RPMI7951 (cell line): ENCODE results near the gene GNAQ. TPM values are rescaled to one million over a fixed set of nuclear protein-coding genes. Genes with fewer than 3 reads are reported as not detected.
A peak's percentile ranks its signal among the peaks of the same experiment; 100 is the strongest.
"Not testable (repeated sequence)": the region's sequence is repeated elsewhere in the genome, so short reads cannot be mapped to it uniquely, and the experiment has no call there.

Experiments used
- DNase-seq: peaks from one replicate; pipeline ENCODE4 v3.0.0-alpha.2; 2012; ENCODE audit warnings: low read depth
- total RNA-seq: library from RNA; depleted of rRNA; stranded (reverse); fragments of >200 nt; shearing (Covaris generic); gene quantifications from 2 replicates; pipeline ENCODE4 v1.2.3, GENCODE V29; 2014

The GNAQ gene
- total RNA-seq, 1 experiment from 2014 or later, result 20.8 TPM

DNA sequence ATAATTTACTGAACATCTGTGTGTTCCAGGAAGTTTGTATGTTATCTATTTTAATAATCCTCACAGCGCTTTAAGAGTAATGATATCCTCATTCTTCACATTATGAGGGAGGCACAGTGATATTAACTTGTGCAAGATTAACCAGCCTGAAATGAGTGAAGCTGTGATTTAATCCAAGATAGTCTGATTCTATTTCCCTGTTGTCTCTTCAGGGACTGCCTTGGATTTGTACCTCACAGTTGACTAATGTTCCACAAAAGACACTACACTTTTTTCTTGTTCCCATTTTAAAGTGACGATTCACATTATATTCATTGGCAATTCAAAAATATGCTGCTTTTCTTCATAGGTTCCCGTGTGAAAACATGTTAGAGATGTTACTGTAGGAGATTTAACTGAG lies 258.2 kb downstream of the GNAQ start:
- no peak for DNase-seq

DNA sequence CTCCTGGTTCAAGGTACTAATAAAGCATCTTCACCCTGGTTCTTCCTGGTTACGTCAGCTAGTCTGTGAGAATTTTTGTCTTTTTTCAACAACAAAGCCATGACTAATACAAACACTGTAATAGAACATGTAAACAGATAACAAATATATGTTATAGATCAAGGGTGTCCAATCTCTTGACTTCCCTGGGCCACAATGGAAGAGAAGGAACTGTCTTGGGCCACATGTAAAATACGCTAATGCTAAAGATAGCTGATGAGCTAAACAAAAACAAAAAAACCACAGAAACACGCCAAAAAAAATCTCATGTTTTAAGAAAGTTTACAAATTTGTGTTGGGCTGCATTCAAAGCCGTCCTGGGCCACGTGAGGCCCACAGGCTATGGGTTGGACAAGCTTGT lies 259.0 kb downstream of the GNAQ start:
- no peak for DNase-seq

DNA sequence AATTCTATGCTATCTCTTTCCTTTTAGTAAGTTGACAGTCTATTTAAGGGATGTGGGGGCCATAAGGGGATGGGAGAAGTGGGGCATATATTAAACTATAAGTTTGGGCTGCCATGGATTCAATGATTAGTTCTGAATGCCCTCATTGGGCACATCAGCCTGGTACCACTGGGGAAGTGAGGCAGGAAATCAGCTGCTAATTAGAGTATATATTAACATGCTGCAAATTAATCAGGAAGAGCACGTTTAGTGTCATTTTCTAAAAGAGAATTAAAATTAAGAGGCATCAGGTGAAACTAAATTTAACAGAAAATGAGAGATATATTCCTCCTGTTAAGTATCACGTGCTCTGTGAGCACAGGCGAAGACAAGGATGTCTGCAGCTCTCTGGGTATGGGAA lies 260.4 kb downstream of the GNAQ start:
- DNase-seq, result no peak

DNA sequence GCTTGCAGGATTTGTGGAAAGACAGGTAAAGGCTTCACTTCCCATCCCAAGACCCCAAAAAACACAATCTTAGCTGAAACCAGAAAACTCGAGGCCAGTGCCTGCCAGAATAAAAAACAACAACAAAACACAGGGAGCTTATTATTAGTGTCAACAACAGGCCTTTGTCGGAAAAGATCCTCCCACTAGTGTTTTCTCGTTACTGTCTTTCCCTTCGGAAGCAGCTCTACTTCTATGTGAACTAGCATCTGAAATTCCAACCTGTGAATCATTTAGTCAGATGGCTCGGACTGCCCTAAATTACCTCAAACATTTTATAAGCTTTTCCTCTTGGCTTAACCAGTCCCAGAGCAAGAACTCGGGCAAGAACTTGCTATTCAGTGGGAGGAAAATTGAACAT lies 261.3 kb downstream of the GNAQ start:
- no peak for DNase-seq

DNA sequence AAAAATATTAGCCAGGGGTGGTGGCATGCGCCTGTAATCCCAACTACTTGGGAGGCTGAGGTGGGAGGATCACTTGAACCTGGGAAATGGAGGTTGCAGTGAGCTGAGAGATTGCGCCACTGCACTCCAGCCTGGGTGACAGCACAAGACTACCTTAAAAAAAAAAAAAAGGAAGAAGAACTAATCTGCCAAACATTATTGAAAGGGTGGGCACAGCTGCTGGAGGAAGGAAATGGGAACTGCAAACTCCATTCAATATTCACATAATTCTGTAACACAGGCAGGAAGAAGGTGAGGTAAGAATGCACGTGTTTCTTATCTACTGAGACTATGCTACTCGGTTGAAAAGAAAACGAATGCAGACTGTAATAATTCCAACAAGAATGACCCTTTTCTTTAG lies 262.4 kb downstream of the GNAQ start:
- no peak for DNase-seq

DNA sequence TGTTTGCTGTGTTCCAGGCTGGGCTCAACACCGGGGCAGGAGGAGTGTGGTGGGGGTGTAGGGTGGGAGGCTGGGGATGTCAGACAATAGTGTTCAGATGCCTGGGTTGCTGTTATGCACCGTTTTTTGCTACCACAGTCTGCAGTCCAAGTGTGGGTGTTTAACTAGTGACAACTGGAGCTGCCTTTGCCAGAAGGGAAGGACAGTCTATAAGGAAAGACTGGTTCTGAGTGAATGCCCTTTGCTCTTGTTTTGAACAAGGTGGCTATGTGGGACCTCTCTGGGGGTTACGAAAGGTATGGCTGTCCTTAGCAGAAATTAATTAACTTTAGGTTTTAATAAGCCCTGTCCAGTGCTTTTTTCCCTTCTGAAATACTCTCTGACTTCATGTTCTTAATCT lies 265.0 kb downstream of the GNAQ start:
- DNase-seq, result no peak

DNA sequence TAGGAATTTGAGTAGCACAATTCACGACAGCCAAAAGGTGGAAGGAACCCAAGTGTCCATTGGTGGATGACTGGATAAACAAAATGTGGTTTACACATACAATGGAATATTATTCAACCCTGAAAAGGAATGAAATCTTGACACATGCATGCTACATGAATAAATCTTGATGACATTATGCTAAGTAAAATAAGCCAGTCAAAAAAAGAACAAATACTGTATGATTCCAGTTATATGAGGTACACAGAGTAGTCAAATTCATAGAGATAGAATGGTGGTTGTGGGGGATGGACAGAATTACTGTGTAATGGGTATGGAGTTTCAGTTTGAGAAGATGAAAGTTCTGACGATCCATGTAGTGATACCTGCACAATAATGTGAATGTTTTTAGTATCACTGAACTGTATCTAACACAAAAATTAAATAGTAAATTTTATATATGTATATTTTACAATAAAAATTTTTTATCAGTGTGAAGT lies 265.8 kb downstream of the GNAQ start:
- DNase-seq, result no peak

DNA sequence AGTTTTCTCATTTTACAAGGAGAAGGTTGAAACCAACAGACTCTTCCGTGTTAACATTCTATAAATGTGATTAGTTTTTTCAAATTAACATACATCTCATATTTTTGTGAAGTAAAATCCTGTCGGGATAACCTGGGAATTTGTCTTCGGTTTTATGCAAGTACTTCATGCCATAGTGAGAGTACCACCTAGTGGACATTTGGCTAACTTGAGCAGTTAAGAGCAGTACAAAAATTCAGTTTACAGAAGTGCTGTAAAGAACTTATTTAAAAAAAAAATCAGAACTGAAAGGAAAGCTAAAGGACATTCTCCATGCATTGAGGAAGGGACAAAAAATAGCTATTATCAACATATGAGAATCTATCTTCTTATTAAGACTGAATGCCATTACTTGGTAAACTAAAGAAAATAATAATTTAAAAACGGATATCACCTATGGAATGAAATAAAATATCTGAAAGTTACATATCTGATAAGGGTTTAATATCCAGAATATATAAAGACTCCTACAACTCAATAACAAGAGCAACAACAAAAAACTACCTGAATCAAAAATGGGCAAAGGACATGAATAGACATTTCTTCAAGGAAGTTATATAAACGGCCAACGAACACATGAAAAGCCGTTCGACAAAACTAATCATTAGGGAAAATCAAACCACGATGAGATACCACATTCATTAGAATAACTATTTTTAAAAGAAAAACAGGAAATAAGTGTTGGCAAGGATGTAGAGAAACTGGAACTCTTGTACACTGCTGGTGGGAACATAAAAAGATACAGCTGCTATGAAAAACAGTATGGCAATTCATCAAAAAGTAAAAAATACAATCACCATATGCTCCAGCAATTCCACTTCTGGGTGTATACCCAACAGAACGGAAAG lies 266.5 kb downstream of the GNAQ start:
- peak; percentile 54 for DNase-seq

DNA sequence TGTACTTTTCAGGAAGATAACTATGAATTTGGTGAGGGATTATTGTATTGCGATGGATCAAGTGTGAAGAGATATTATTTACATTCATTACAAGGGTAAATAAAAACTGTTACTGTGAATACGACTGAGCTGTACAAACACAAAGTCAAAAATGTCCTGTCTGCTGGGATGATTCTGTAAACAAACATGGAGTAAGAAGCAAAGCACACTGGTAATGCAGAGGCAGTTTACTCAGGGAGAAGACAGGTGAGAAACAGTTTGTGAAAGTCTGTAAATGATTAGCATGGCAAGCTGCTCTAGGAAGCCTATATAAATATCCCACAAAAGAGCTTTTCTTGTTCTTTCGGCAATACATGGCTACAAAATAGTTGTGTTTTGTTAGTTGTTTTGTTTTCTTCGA lies 268.0 kb downstream of the GNAQ start:
- no peak for DNase-seq

DNA sequence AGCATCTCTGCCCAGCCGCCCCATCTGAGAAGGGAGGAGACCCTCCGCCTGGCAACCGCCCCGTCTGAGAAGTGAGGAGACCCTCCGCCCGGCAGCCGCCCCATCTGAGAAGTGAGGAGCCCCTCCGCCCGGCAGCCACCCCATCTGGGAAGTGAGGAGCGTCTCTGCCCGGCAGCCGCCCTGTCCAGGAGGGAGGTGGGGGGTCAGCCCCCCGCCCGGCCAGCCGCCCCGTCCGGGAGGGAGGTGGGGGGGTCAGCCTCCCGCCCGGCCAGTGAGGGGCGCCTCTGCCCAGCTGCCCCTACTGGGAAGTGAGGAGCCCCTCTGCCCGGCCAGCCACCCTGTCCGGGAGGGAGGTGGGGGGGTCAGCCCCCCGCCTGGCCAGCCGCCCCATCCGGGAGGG lies 270.7 kb downstream of the GNAQ start:
- not testable (repeated sequence) for DNase-seq

DNA sequence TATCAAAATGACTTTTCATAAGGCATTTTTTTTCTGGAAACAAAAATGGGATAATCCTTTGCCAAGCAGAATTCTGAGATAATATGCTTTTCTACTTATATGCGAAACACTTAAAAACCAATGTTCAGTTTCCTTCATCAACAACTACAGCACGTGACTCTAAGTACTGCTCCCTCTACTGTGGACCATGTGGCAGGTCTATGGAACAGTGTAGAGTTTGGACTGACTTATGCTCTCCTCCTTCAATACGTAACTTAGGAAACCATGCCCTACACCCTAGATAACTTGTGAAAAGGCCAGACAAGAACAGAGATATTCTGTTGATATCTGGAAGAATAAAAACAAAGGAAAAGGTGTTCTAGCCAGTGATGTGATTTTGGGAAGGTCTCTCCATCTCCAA lies 272.2 kb downstream of the GNAQ start:
- no peak for DNase-seq

DNA sequence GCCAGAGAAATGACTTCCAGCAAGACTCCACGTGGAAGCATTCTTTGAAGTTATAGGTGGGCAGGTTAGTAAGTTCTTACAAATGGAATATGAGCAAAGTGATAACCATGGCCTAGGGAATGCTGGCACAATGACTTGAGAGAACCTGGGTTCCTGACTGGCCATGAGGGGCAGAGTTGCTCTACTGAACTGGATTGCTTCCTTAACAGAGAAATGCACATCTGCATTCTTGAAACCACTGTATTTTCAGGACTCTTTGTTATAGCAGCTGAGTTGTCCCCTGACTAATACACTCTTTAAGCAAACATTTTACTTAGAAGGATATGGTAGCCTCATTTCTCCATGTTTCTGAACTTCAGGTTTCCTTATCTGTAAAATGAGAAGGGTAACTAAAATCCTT lies 275.2 kb downstream of the GNAQ start:
- DNase-seq, result no peak

DNA sequence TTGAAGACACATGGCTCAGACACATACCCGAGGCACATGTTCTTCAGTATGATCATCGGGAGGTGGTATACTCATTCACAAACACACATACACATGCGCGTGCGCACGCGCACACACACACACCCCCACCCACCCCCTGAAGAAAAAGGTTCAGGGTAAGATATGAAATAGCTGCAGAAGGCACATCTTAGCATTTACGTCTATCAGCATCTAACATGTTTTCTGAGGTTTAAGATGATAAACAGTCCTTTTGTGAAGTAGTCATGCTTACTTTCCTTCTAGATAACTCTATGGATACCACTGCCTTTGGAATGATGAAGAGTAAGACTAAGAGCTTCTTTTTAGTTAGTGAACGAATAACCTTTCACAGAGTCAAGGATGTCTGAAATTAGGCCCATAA lies 278.4 kb downstream of the GNAQ start:
- DNase-seq, result no peak

DNA sequence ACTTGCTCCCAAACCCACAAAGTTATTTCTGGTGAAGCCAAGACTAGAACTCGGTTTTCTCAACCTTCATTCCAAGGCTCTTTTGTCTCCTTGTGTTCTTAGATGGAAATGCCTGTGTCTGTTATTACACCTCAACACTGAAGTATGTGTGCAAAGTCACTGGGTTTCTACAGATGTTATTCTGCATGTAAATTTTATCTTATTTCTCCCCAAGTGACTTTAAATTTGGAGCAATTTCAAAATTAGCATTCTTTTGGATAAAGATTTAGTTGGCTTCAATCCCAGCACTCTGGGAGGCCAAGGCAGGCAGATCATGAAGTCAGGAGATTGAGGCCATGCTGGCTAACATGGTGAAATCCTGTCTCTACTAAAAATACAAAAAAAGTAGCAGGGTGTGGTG lies 279.1 kb downstream of the GNAQ start:
- DNase-seq, result peak; percentile 11

DNA sequence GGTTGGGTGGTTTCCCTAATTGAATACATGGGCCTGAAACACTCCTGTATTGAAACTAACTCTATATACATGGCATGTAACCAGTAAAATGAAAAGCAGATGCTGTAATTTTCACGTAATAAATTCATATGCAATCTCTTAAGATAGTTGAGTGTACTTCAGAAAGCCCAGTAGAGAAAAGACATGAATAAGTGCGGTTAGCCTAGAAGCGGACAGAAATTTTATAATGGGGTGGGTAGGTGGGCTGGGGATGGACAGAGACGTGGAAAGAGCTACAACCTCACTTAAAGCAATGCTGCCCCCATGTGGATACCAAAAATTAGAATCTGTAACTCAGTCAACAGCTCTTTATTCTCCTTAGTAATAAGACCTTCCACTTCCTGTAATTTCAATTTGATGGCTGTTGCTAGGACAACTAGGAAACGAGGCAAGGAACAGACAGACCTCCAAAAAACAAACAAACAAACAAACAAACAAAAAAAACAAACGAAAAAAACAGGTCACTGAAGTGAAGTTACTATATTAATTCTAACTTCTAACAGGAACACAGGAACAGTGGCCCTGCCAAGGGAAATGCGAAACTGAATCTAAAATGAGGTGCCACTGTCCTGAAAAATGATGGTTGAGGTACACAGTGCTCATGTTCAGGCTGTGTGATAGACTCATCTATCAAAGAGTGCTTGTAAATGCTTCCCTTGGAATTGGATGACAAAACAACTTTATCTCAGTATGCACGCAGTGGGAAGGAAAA lies 280.1 kb downstream of the GNAQ start:
- peak; percentile 54 for DNase-seq

DNA sequence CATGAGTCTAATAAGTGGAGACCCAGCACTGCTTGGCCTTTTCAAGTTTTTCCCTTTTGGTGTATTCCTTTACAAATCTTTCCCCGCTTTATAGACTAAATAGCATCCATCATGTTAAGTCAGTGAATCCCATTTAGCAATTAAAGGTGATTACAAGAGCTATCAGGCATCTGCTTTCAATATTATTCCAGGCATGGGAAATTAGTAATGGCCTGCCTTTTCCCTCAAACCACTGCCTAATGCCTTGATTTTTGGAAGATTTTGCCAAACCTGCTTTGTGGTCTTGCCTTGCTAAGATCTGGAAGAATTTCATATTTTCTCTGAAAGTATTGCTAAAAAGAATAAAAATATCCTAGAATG lies 280.6 kb downstream of the GNAQ start:
- DNase-seq, result no peak

DNA sequence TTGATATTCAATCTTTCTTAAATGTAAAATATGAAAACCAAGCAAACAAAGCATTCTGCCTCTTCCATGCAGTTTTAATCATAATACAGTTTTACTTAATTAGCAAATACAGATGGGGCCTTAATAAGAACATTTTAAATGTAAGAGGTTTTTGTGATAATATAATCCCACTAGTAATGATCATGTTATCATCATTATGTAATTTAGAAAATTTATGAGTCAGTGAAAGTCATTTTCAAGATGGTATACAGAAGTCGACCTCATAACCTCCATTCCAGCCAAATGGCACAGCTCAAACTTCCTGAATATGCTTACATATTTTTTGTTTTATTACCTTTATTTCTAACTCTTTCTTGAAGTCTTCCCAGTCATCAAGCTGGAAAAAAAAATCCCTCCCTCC lies 281.3 kb downstream of the GNAQ start:
- DNase-seq, result no peak

DNA sequence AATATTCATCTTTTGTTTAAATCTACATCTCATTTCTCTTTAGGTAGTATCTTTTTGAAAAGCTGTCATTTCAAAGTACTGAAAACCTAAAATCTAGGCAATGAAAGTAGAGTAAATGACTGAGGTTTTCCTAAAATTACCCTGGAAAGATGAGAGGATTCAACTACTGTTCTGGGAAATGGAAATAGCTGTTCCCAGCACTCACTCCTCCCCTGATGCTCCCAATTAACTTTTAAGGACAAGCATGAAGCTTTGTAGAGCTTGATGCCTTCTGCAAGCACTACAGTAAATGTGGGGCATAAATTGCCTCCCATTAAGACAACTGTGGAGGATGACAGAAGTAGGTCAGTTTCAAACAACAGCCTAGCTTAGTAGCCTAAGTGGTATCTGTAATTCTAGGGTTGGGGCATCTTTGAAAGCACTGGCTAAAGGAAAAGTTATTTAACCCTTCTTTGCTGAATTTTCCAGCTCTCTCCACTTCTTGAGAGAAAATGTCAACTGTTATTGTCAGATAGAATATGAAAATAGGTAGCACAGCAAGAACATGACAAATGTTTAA lies 283.3 kb downstream of the GNAQ start:
- DNase-seq, result no peak

DNA sequence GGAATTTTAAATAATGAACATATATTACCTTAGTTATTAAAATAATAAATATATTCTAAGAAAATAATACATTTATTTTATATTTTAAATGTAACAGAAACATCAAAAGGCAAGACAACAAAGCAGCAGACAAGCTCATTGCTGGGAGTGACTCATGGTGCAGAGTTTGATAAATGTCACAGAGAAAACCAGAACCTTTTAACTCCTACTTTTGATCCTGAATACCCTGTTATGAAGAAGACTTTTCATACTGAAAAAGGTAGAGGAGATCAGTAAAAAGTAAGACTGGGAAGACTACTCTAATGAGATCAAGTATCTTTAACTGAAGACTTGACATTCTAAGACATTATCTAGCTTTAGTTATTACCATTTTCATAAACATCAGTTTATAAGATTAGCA lies 284.4 kb downstream of the GNAQ start:
- no peak for DNase-seq

DNA sequence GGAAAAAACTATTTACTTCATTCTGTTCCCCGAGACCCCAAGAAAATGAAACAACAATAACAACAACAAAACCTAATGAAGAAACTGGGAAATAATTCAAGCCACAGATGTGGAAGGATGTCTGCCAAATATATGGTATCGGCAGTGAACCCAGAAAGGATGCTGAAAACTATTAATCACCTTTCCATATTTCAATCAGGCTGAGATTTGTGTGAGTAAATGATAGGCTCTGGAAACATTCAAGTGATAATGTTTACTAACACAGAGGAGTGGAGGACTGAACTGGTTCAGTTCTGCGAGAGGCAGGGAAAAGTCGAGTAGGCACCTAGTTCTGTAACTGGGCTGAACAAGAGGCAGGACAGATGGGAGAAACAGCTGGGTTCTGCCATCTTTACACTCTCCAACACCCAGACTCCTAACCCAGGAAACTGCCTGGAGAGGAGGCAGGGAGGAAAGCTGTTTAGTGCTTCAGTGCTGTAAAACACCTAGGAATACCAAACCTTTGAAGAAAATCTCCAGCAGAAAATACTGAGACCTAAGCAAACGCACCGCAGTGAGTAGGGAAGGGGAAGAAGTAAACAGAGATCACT lies 286.7 kb downstream of the GNAQ start:
- DNase-seq, result no peak

DNA sequence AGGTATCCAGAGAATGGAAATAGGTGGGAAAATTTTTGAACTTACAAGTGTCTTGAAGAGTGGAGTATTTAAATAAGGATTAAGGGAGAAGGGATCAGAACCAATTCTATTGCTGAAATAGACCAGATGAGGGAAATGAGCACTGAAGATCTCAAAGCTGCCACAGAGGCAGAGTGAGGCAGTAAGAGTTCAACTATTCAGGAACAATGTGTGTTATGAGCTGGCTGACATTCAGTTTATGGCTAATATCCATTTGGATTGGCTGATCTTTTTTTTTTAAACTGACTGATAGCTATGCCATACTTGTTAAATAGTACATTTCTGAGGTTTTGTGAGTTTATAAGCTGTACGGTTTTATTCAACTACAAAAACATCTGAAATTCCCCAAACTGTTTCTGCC lies 288.2 kb downstream of the GNAQ start:
- no peak for DNase-seq

DNA sequence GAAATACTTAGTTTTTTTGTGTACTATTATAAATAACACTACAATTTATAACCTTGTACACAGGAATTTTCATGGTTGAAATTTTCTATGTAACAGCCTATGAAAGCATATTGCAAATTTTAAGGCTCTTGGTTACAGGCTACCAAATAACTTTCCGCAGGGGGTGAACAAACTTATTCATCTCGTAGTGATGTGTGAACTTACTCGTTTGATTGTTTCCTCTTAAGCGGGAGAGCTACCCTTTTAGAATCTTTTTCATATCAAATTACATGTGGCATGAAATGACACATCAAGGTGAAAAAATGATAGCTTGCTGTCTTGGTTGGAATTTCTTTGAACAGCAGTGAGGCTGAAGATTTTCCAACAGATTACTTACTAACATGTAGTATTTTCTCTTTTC lies 292.7 kb downstream of the GNAQ start:
- DNase-seq, result no peak

DNA sequence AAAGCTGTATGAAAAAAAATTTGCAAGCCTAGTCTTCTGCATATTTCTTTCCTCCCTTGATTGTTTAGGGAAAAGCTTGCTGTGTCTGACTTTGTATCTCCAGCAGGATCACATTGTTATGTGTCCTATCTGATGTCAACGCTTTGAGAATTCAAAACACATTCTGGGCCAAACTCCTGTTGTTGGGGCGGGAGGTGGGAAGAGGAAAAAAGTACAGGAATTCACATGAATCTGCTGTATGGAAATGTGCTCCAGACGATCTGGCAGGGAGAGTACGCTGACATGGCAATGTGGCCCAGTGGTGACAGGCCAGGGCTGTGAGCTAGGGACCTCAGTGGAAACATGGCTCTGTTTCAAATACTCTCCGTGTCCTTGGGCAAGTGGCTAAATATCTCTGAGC lies 296.1 kb downstream of the GNAQ start:
- DNase-seq, result no peak
